GM21423 (cell line): ENCODE data around the gene DPP10.
"Not testable (repeated sequence)": the region's sequence is repeated elsewhere in the genome, so short reads cannot be mapped to it uniquely, and the experiment has no call there.

ENCODE experiments used
- ATAC-seq: cut with Tn5 transposase; IDR thresholded peaks from one replicate; pipeline ENCODE4 v1.9.1; 2021; ENCODE audit warnings: mild to moderate bottlenecking, moderate library complexity; ENCODE audit not compliant: unreplicated experiment

Gene DPP10

DNA sequence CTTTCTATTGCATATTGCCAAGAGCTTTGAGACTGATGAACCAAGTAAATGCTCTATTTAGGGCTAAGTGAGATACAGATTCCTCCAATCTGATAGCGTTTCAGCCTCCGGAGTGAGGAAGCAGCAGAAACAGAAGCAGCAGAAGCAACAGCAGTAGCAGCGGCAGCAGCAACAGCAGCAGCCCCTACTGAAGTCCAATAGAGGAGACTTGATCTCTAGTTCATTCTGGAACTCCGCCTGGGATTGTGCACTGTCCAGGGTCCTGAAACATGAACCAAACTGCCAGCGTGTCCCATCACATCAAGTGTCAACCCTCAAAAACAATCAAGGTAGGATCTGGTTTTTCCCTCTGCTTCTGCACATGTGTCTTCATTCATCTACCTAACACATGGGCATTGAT lies at the start of gene DPP10:
Gene DPP10 (plus strand): TSS at position 132 of the 400 bp plus-strand sequence.
- no peak for ATAC-seq

DNA sequence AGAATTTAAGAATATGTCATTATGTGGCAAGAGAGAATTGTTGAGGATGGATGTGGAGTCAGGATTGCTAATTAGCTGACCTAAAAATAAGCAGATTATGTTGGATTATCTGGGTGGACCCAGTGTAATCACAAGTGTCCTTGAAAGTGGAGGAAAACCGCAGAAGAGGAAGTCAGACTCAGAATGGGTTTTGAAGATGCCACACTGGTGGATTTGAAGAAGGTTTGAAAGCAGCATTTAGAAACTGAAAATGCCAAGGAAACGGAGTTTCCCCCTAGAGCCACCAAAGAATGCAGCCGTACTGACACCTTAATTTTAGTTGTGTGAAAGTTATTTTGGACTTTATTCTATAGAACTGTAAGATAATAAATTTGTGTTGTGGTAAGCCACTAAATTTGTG lies 41.6 kb upstream of the DPP10 start:
- no peak for ATAC-seq

DNA sequence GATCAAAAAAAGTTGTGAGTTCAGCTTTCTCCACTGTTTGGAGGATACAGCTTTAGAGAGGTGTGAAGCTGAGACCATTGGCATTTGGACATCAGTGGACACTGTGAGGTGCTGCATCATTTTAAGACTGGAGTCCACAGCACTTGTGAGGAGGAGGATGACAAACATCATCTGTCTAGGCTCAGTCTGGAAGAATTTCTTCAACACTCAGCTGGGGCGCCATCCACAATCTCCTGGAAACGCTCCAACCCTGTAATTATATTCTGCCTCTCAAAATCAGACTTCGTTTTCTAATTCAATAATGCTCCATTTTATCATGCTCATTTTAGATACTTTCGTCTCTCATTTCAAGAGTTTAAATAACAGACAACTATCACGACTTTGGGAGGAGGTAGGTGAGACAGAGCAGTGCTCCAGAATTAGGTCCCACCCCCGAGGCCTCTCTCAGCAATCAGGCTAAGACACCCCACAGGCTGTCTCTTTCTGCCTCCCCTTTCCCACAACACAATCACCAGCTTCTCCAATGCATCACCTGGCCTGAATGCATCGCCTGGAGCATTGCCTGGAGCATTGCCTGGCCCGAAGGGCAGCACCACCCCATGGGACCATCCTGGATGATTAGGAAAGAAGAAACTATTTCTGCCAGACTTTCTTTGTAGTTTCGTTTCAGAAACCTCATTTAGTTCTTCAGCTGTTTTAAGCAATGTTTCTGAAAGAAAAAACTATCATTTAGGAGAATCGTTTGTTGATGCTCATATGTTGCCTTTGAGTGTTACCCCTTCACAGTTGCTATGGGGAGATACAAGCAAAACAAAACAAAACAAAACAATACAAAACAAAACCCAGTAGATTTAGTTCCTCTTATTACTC lies 37.0 kb upstream of the DPP10 start:
- no peak for ATAC-seq

DNA sequence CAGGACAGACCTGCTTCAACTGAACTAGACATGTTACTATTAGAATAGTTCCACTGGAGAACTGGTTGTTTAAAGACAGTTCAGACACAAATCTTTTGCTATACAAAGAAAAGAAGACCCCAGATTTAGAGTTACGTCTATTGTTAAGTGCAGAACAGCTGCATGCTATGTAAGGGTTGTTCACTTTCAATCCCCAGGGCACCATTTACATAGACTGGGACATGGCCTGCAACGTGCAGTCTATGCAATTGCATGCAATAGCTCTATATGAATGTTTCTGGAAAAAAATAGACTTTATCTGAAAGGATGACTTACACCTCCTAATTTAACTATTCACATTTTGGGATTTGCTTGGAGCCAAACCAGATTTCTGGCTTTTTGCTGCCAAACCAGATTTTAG lies 36.1 kb upstream of the DPP10 start:
- no peak for ATAC-seq

DNA sequence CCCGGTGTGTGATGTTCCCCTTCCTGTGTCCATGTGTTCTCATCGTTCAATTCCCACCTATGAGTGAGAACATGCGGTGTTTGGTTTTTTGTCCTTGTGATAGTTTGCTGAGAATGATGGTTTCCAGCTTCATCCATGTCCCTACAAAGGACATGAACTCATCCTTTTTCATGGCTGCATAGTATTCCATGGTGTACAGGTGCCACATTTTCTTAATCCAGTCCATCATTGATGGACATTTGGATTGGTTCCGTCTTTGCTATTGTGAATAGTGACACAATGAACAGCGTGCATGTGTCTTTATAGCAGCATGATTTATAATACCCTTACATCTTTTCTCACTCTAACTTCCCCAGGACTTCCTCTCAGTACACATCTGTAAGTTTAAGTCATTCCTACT lies 35.1 kb upstream of the DPP10 start:
- ATAC-seq = not testable (repeated sequence)

DNA sequence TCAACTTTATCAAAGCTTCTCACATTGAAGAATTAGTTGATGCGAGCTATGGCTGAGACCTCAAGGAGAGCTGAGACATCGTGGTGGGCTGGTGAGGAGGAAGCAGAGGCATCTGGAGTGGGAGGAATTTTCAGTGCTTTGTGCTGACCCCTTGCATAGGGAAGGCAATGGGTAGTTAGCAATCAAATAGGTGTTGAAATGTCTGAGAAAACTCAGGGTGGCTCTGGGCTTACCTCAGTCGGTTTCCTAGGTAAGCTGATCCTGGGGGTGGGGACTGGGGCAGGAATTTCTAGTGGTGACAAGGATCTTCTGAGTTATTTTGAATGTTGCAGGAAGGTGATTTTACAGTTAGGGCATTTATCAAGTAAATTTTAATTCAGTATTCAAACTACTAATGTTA lies 20.7 kb upstream of the DPP10 start:
- no peak for ATAC-seq

DNA sequence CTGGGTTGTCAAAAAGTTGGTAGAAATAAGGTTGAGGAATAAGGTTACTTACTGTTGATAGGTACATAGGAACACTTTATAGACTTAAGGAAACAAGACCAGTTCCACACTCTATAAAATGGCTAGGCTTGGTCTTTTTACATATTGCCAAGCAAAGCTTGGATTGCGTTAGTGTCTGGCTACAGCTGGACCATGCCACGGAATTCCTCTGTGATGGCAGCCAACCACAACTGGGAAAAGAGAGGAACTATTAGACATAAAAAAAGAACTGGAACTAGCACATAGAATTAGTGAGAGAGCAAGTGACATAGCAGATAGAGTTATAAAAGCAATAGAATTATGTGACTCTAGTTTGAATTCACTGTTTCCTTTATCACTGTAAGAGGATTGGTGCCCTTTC lies 17.7 kb upstream of the DPP10 start:
- ATAC-seq = no peak

DNA sequence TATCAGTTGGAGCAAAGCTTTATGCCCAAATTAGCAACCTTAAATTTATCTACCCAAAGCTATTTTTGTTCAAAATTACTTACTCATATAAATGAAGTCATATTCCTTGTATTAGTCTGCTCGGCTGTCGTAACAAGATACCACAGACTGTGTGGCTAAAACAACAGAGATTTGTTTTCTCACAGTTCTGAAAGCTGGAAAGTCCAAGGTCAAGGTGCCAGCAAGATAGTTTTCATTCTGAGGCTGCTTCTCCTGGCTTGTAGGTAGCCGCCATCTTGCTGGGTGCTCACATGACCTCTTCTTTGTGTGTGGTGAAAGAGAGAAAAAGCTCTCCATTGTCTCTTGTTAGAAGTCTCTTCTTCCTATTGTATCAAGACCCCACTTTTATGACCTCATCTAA lies 15.7 kb upstream of the DPP10 start:
- no peak for ATAC-seq

DNA sequence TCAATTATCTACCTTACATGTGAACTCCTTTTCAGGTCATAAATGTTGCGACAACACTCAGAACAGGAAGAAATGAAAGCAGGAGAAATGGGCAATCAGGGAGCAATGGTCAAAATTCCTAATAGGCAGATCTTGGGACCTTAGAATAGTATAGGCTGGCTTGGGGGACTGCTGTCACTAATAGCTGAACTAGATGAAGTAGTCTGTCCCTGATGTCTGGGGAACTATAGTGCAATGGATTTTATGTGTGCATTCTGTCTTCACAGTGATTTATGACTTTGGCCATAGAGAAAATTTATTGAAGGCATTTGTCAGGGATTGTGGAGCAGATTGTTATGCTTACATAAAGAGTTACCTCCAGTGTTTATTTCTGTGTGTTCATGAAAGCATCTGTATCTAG lies 6.1 kb upstream of the DPP10 start:
- no peak for ATAC-seq

DNA sequence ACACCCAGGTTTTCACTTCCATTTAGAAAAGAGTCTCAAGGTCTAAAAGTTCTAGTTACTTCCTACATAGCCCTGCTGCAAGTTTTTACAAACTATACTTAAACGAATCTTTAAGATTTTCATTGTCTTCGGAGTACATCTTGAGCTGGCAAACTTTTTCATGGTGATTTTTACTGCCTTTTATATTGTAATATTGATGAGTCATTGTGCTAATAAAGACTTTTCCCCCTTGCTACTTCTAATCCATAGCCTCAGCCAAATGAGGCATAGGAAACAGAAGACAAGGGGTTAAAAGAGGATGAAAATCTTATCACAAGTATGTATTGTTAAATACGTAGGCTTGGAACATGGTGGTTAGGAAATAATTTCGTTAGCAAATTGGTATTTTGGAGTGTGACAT lies 4.1 kb downstream of the DPP10 start:
- no peak for ATAC-seq

DNA sequence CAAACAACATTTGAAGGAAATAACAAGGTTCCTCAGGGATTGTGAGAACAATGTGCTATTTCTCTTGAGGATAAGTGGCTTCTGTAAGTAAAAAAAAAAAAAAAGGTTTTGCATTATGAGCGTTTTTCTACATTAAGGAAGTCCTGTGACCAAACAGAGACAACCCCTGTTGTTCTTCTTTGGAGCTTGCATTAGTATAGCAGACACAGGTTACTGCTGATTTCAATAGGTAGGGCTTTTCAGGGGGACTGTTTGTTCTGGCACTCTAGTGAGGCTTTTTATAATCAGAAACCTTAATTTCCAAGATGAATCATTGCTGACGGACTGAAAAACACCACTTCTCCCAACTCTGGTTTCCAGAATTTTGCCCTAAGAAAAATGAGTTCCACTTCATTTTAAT lies 8.2 kb downstream of the DPP10 start:
- no peak for ATAC-seq

DNA sequence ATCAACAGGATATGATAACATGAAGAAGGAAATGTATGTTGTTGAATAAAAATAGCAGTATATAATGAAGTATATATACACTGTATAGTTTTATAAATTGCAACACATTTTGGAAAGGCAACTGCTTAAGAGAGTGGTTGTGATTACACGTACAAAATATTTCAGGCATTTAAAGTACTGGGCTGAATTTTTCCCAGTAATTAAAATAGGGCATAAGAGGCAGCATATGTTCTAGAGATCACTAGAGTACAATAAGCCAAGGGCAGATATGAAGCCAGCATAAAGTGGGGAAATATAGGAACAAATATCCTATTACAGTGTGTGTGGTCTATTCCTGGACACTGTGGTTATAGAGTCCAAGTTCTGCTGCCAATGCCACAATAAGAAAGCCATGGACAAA lies 14.1 kb downstream of the DPP10 start:
- no peak for ATAC-seq

DNA sequence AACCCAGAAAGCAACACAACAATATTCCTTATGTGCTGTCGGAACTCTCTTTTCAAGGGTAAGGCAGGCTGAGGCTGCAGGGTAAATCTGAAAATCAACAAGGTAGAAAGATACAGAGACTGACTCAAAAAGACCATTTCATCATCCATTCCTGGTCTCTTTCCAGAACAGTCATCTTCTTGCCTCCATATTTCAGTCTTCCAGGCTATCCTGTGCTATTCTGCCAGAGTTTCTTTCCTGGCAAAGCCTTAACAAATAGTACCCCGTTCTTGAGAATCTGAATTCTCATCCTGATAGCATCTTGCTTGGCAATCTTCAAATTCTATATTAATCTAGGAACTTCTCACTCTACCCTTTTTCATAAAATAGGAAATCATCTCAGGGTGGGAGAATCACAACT lies 15.5 kb downstream of the DPP10 start:
- ATAC-seq = no peak

DNA sequence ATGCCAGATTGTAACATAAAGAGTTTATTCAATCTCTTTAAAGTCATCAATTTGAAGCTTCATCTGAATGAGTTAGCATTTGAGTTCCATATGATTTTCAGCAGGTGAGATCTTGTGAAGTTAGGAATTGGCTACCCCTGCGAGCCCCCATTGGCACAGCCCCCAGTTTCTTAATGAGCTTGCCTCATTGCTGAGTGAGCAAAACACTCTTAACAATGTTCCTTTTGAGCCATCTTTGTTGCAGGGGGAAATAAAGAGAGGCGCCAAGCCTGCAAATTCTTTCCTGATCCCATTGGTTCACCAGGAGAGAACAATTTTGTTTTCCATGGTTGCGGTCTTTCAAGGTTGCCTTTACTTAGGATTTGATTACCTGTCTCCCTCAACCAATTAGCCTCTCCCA lies 18.7 kb downstream of the DPP10 start:
- ATAC-seq = no peak

DNA sequence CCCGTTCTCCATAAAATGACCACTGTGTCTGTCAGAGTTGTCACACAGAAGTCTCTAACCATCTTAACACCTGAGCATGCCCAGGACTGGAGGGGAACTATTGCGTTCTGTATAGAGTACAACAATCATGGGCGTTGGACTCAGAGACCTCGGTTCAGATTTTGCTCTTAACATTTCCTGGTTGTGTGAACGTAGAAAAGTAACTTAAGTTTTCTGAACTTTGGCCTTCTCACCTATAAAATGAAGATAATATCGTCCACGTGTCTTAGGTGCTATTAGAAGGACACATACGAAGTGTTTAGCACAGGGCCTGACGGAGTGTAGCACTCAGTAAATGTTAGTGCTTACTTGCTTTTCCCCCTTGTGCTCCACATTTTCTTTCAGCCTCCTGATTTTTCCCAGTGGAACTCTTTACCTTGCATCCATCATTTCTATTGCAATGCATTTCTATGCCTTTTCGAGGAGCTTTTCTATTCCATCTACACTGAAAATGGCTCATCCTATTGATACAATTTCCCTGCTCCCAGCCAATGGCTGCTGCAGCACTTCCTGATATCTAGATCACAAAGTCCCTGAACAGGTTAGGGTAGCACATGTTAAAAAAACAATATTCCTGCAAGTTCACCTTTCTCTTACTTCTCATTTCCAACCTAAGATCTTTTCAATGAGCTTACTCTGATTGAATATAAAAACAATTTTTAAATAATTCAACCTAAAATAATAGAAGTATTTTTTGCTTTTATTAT lies 22.7 kb downstream of the DPP10 start:
- no peak for ATAC-seq

DNA sequence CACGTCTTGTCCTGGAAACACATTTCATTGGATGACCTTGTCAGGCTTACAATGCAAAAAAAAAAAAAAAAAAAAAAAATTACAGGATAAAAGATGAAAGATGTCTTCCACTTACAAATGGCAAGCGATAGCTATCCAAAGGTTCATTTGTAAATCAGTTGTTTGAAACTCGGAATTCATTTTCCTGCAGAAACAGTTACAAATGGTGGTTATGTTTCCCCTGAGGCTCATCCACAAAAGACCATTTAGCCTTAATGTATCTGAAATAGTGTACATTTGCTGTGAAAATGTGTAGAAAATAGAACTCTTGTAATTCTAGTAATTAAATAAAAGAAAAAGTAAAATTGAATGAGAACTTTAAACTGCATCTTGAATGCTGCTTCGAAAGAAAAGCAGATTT lies 25.9 kb downstream of the DPP10 start:
- ATAC-seq = no peak

DNA sequence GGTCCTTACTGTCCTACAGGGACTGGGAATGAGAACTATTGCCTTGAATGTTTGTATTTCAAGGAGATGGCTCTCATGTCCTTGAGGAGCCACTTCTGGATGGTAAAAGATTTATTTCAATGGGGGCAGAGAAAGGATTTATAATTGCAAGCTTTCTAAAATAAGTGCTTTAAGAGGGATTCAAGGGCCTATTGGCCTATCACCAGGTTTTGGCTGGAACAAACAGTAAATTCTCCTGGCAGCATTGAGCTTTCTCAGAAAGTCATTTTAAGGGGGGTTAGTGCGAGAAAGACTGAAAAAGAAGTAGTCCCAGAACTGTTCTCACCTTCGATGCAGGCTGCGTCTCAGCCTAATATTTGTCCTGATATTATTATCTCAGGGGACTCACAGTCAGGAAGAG lies 29.8 kb downstream of the DPP10 start:
- ATAC-seq = no peak

DNA sequence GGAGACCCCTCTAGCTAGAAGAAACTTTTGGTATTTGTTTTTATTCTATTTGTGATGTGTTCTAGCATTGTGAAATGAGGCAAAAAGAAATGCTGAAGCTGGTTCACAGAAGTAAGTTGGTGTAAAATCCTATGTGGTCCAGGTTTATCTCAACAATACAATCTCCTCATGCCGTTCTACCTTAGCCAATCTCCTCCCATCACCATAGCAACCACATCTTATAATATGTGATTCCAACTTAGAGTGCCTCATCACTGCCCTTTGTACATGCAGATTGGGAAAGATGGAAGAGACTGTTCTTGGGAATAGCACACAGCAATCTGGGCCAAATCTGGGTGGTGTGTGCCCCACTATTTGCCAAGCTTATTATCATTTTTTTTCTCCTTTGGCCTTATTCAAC lies 30.3 kb downstream of the DPP10 start:
- no peak for ATAC-seq

DNA sequence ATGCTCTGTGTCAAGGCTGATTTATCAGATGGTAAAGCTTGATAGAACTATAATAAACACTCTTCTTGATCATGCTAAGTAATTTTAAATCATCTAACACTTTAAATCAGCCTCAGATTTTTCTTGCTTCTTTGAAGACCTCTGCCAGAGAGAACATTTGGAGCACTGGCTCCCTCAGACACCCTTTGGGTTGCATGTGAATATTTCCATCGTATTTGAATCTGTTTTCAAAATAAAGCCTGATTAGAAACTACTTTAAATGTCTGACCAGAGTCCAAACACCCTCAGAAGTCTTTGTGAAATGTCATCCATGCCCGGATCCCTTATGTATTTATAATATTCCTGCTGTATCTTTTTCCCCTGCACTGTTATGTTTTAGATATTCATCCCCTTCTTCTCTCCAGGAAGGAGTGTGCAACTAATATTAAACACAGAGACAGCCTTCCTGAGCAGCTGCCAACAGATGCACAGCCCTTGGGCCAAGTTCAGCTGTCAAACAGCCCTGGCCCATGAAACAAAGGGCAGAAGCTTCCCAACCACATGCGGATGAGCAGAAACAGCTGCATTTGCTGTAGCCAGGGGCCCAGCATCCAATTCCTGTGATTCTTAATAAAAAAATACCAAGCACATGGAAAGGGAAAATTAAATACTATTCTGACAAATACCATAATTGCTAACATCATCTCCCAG lies 46.5 kb downstream of the DPP10 start:
- no peak for ATAC-seq

DNA sequence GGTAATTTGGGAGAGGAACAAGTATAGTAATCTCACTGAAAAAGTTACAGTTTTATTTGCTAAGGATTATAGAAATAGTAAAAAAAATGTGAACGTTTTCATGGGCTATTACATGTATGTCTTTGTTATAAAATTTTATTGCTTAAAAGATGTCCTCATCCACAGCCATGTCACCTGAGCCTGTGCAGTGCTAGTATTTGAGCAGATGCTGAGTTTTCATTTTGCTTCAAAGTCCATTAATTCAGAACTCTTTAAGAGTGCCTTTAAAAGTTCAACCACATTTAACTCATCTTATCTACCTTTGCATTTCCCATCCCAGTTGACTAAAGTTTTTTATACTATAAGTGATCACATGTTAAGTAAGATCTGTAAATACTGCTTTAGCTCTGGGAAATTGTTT lies 52.6 kb downstream of the DPP10 start:
- ATAC-seq = no peak

DNA sequence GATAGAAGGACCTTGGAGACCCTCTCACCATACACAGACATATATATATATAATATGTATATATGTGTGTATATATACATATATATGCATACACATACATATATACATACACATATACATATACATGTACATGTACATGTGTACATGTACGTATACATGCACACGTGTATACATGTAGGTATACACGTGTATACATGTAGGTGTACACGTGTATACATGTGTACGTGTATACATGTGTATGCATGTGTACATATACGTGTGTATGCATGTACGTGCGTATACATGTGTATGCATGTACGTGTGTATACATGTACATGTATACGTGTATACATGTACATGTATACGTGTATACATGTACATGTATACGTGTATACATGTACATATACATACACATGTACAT lies 54.5 kb downstream of the DPP10 start:
- no peak for ATAC-seq

DNA sequence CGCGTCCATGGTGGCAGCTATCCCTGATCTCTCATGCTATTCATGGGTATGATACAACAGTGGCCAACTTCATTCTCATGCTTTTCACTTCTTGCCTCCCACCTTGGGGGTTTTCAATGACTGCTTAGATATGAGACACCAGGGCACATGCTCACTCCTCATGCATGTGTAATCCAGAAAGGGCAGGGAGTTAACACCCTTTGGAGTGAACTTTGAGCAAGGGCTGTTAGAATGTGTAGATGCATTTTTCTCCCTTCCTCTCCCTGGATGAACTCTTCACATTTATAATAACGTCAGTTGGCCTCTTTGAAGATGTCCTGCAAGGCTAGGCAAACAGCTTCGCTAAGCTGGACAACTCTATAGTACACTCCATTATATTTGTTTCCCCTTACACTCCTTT lies 56.7 kb downstream of the DPP10 start:
- no peak for ATAC-seq
